Measurements from ENCODE around the gene AKT1. TPM values are rescaled to one million over a fixed set of nuclear protein-coding genes. Genes with fewer than 3 reads are reported as not detected.

AKT1 gene
- polyA plus RNA-seq, 4 donors = 108 to 135 (median 113) TPM

GRCh38 chr14:104787736-104788135 is 7.8 kb downstream of the AKT1 start:
- DNase-seq (ENCODE audit: low read depth in 4 of 4, low spot score in 3 of 4) = no peak

DNA sequence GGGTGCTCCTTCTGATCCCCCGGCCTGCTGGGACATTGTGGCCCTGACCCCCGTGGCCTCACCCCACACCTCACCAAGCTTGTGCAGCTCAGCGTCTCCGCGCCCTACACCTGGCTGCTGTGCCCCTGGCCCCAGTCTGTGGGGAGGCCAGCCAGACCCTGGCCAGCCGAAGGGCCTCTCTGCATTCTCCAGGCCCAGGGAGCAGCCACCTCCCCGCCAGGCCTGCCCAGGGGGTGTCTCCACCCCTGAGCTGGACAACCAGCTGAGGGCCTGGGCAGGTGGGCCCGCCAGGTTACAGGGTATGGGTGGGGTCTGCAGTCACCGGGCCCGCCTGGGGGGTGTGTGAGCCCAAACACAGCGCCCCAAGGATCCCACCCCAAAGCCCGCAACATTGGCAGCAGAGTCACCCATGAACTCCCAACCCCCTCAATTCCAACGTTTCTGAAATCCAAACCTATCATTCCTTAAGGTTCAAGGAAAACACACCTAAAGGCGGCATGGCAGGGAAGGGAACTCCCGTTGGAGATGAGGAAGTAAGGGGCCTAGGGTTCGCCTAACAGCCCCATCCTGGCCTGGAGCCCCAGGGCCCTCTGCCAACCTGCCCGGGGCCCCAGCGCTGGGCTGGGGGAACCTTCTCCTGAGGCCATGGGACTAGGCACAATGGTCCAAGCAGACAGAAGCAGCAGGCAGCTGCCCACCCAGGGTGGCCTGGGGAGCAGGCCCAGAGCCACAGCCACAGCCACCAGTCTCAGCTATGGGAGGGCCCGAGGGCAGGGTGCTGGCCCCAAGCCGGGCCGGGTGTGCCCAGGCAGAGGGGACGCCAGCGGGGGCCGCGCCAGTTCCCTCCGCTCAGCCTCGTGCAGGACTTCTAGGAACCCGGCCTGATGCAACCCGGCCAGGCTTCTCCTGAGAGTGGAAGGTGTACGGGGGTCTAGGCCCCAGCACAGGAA is 8.5 kb downstream of the AKT1 start:
- no peak for DNase-seq (ENCODE audit: low read depth in 4 of 4, low spot score in 3 of 4)

- DNase-seq (ENCODE audit: low read depth in 4 of 4, low spot score in 3 of 4) = no peak
Measured at GRCh38 chr14:104786091-104786586, 9.4 kb downstream of the AKT1 start.

GRCh38 chr14:104785708-104786080 is 9.9 kb downstream of the AKT1 start:
- DNase-seq (ENCODE audit: low read depth in 4 of 4, low spot score in 3 of 4) = no peak

GRCh38 chr14:104784846-104785707 is 10.5 kb downstream of the AKT1 start:
- DNase-seq (ENCODE audit: low read depth in 4 of 4, low spot score in 3 of 4) = no peak

DNA sequence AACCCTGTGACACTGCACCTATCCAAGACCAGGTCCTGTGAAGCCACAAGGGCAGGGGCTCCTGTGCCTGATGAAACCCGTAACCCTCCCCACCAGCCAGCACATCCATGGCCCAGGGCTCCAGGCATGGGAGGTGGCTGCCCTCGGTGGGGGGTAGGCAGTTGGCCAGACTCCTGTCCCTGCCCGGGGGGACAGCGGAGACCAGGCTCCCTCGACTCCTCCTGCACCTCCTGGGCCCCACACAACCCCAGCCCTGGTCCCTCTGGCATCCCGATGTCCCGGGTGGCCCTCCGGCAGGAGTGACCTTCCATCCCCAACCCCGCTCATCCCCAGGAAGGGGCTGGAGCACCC is 11.4 kb downstream of the AKT1 start:
- no peak for DNase-seq (ENCODE audit: low read depth in 4 of 4, low spot score in 3 of 4)

DNA sequence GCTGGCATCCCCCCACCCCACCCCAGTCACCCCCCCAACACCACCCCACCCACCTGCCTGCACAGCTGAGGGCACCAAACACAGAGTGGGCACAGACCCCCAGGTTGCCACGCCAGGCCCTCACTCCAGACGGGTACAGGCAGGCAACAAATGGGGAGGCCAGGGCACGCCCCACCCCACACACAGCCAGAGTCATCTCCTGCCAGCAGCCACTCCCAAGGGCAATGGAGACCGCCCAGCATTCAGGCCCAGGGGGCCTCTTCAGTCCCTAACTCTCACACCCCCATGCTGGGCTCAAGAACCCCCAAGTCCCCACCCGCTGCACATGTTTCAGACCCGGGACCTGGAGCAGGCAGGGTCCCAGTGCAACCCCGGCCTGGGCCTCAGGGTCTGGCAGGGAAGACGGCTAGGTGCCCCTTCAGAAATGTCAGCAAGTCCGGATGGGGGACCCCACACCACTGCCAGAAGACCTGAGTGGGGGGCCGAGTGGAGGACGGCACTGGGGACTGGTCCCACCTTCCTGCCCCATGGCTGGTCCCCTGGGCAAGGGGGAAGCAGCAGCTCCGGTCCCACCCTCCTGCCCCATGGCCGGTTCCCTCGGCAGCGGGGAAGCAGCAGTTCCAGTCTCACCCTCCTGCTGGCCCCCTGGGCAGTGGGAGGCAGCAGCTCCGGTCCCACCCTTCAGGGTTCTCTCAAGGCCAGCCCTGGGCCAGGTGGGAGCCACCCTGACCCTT is 11.9 kb downstream of the AKT1 start:
- no peak for DNase-seq (ENCODE audit: low read depth in 4 of 4, low spot score in 3 of 4)

- DNase-seq (ENCODE audit: low read depth in 4 of 4, low spot score in 3 of 4) = no peak
Measured at GRCh38 chr14:104782808-104783139, 12.8 kb downstream of the AKT1 start.

DNA sequence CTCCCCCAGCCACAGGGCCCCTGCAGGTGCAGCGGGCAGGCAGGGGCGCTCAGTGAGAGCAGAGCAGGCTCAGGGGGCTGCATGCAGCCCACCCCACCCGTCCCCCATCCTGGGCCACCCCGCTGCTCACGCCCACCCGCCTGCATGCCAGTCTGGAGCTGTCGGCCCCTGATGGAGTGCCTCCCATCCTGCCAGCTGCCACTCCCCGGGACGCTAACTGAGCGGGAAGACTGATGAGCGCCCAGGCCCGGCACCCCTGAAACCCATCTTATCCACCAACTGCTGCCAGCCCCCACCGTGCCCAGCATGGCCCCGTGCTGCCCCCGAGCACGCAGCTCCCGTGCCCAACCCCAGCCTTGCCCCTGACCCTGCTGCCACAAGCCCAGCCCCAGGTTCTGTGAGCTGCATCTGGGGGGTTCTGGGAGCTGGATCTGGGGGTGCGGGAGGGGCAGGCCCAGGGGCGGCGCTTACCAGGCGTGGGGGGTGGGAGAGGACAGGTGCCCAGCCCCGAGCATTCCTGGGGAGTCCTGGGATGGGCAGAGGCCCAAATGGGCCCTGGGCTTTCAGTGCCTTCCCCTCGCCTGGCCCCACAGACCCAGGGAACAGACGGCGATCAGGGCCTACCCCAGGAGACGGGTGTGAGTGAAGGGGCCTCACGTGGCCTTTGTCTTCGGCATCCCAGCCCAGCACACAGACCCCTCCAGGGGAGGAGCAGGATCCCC is 13.3 kb downstream of the AKT1 start:
- no peak for DNase-seq (ENCODE audit: low read depth in 4 of 4, low spot score in 3 of 4)

DNA sequence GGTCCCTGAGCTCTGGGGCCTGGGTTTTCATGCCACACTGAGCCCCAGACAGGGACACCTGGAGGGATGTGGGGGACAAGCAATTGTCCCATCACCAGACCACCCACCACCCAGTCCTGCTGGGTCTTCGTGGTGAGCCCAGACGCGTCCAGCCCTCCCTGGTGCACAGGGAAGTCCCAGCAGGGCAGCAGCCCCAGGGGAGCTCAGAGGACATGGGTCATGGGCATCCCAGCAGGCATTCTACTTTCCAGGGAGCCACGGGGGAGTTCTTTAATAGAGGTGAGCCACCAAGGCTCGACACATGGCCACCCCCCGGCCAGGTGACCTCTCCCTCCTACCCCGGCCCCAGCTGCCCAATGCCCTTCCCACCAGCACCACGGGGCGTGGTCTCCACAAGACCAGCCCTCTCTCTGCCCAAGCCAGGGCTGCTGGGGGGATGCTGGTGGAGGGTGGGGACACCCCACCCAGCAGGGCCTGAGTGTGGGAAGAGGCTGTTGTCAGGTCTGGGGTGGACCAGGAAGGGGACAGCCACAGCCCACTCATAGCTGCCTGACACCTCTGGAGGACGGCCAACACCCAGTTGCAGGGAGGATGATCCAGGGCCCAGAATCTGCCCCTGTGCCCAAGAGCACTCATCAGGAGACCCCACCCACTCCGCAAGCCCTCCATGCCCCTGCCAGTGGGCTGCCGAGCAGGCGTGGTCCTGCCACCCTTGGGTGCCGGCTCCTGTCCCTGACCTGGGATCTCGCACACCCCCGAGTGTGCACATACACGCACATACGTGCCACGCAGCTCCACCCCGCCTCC is 14.1 kb downstream of the AKT1 start:
- no peak for DNase-seq (ENCODE audit: low read depth in 4 of 4, low spot score in 3 of 4)

DNA sequence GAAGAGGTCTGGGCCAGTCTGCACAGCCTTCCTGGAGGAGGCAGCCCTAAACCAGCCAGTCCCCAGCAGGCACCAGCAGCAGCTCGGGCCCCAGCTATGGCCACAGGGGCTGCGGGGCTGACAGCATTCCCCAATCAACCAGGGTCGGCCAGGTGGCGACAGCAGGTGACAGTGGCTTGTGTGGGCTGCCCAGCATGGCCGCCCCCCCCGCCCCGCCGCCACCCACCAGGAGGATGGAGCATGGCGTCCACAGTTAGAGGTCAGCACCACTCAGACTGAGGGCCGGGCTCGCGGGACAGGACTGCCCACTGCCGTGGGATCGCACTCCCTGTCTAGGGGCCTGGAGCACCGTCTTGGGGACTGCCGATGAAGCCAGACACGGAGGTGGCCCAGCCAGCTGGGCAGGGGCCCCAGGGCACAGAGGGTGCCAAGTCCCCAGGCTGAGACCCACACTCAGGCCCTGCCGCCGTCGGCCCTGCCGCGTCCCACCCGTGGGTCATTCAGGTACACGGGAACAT is 15.0 kb downstream of the AKT1 start:
- no peak for DNase-seq (ENCODE audit: low read depth in 4 of 4, low spot score in 3 of 4)

- DNase-seq (ENCODE audit: low read depth in 4 of 4, low spot score in 3 of 4) = no peak
Measured at GRCh38 chr14:104779776-104780512, 15.6 kb downstream of the AKT1 start.

DNA sequence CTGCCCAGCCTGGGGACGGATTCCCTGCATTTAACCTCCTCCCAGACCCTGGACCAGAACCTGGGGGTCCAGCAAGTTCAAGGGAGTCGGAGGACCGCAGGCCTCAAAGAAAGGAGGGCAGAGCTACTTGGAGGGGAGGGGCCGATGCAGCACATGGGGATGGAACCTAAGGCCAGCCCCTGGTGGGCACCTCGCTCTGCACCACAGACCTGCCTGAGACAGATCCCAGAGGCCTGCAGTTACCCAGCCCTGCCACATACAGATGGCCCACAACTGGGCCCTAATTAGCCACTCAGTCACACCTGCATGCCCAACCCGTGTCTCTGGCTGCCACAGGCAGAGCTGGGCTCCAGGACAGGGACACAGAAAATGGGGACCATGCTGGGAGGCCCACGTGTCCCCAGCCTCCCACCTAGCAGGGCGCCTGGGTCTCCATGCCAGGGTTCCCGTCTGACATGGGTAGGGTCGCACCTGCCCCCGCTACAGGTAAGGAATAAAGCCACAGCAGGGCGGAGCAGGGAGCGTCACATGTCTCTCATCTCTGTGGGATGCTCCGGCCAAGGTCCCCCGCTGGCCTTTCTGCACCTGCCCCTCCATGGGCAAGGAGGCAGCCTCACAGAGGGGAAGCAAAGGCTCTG is 16.7 kb downstream of the AKT1 start:
- no peak for DNase-seq (ENCODE audit: low read depth in 4 of 4, low spot score in 3 of 4)

DNA sequence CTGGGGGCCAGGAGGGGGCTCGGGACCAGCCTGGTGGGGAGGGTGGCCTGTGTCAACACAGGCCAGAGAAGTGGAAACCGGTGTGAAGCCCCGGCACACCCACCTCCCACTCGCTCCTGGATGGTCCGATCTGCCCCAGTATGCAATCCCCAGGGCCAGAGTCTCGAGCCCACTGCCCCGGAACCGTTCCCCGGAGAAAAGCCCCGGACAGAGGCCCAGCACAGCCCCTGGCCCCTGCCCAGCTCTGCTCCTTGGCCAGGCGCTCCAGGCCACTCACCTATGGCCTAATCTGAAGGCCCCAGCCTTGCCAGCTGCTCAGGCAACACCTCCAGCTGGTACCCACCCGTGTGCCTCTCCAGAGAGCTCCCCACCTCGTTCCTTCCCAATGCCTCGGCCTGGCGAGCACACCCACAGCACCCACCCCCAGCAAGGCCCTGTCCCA is 17.7 kb downstream of the AKT1 start:
- DNase-seq (ENCODE audit: low read depth in 4 of 4, low spot score in 3 of 4) = no peak

- no peak for DNase-seq (ENCODE audit: low read depth in 4 of 4, low spot score in 3 of 4)
Measured at GRCh38 chr14:104776961-104777807, 18.4 kb downstream of the AKT1 start.

DNA sequence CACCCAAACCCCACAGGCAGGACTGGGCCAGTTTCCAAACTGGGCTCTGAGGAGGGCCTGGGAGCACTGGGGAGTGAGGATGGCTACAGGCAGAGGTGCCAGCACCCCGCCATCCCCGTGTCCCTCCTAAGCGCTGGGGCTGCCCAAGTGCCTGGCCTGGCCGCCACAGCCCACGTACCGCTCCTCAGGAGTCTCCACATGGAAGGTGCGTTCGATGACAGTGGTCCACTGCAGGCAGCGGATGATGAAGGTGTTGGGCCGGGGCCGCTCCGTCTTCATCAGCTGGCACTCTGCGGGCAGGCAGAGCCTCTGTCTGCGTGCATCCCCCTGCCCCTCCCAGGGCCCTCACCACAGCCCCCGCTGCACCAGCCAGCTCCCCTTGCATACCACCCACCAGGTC is 19.1 kb downstream of the AKT1 start:
- DNase-seq (ENCODE audit: low read depth in 4 of 4, low spot score in 3 of 4) = no peak

DNA sequence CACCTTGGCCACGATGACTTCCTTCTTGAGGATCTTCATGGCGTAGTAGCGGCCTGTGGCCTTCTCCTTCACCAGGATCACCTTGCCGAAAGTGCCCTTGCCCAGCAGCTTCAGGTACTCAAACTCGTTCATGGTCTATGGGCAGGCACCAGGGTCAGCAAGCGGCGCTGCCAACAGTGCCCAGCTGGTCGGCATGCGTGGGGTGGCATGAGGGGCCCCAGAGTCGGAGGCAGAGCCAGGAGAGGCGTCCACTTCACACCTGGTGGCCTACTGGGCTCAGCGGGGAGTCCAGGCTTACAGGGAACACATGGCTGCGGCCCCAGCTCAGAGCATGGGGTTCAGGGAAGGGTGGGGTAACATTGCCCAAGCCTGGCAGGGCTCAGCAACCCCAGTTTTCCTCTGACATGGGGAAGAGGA is 20.5 kb downstream of the AKT1 start:
- no peak for DNase-seq (ENCODE audit: low read depth in 4 of 4, low spot score in 3 of 4)
